HEK293 (cell line): Measurements from ENCODE around the gene ECM1.

Experiments used
- KLF16 ChIP-seq: fragments of 450-650 bp; formaldehyde crosslinking; IDR thresholded peaks from 2 replicates; pipeline ENCODE4 v1.5.1; 2017; ENCODE audit warnings: missing biosample characterization, missing genetic modification characterization
- TCF7L2 ChIP-seq: IDR thresholded peaks from 2 replicates; pipeline ENCODE4 v1.6.1; 2011; ENCODE audit warnings: low read depth, mild to moderate bottlenecking, inconsistent platforms, low read length, moderate library complexity, borderline replicate concordance
- ZNF549 ChIP-seq: fragments of 450-650 bp; IDR thresholded peaks from 2 replicates; pipeline ENCODE4 v1.5.1; 2018; ENCODE audit warnings: missing biosample characterization, missing genetic modification characterization, mild to moderate bottlenecking, inconsistent platforms, moderate library complexity
- ZNF776 ChIP-seq: fragments of 450-650 bp; formaldehyde crosslinking; IDR thresholded peaks from 2 replicates; pipeline ENCODE4 v1.5.0; 2017; ENCODE audit warnings: missing biosample characterization, missing genetic modification characterization, borderline replicate concordance
- TF ChIP-seq, protein P1 (sequence below): fragments of 450-650 bp; formaldehyde crosslinking; IDR thresholded peaks from 2 replicates; pipeline ENCODE4 v1.5.1; 2016; ENCODE audit warnings: missing biosample characterization, missing genetic modification characterization
- TF ChIP-seq, protein P2 (sequence below): fragments of 450-650 bp; formaldehyde crosslinking; IDR thresholded peaks from 2 replicates; pipeline ENCODE4 v1.5.1; 2016; ENCODE audit warnings: missing biosample characterization, missing genetic modification characterization

DNA sequence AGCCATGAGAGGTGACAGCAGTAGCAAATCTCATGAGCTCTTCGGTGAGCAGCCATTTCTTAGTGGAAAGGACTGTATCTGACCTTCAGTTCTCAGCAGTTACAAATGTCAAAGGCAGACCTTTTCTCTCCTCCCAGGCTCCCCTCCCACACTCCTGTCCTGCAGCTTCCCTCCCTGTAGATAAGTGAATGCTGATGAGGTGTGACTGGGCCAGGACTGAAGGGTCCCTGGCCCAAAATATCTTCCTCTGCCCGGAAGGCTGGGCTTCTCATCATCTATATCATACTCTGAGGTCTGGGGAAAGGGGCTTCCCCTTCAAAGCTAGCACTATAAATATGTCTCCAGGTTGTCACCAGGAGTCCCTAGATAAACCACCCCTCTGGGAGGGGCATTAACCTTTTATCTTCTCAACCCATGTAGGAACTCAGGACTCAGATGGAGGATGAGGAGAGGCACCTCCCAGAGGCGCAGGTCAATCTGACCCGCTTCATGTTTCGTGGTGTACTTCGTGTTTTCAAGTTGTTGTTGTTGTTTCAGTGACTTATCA is 37.6 kb downstream of the ECM1 start:
- TF ChIP-seq, protein P1, sequence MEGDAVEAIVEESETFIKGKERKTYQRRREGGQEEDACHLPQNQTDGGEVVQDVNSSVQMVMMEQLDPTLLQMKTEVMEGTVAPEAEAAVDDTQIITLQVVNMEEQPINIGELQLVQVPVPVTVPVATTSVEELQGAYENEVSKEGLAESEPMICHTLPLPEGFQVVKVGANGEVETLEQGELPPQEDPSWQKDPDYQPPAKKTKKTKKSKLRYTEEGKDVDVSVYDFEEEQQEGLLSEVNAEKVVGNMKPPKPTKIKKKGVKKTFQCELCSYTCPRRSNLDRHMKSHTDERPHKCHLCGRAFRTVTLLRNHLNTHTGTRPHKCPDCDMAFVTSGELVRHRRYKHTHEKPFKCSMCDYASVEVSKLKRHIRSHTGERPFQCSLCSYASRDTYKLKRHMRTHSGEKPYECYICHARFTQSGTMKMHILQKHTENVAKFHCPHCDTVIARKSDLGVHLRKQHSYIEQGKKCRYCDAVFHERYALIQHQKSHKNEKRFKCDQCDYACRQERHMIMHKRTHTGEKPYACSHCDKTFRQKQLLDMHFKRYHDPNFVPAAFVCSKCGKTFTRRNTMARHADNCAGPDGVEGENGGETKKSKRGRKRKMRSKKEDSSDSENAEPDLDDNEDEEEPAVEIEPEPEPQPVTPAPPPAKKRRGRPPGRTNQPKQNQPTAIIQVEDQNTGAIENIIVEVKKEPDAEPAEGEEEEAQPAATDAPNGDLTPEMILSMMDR (tag by site-specific recombination), result no peak
- TF ChIP-seq KLF16 (no peak), ZNF776 (tag by site-specific recombination) (no peak), ZNF549 (tag by site-specific recombination) (no peak), TCF7L2 (no peak)
- TF ChIP-seq, protein P2, sequence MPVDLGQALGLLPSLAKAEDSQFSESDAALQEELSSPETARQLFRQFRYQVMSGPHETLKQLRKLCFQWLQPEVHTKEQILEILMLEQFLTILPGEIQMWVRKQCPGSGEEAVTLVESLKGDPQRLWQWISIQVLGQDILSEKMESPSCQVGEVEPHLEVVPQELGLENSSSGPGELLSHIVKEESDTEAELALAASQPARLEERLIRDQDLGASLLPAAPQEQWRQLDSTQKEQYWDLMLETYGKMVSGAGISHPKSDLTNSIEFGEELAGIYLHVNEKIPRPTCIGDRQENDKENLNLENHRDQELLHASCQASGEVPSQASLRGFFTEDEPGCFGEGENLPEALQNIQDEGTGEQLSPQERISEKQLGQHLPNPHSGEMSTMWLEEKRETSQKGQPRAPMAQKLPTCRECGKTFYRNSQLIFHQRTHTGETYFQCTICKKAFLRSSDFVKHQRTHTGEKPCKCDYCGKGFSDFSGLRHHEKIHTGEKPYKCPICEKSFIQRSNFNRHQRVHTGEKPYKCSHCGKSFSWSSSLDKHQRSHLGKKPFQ, result no peak
